HL-60 (cell line): Measurements from ENCODE around the gene OR8G5.

ENCODE experiments used
- DNase-seq, 2 experiments: peaks; one replicate each; pipeline ENCODE4 v3.0.0-alpha.2; 2010 to 2020; ENCODE audit warnings: low read depth in 1 of 2, low spot score in 1 of 2
- H3K27ac ChIP-seq: fragments of 250-450 bp; sonication (Bioruptor Pico); replicated peaks from 2 replicates; pipeline ENCODE4 v1.5.1; 2020; ENCODE audit warnings: mild to moderate bottlenecking, moderate library complexity
- H3K27me3 ChIP-seq: fragments of 250-450 bp; sonication (Bioruptor Pico); 2 replicates; pipeline ENCODE4 v1.5.1; 2021; ENCODE audit warnings: mild to moderate bottlenecking, moderate library complexity; ENCODE audit not compliant: insufficient read depth, poor library complexity, severe bottlenecking
- H3K4me3 ChIP-seq: replicated peaks from 2 replicates; pipeline ENCODE4 v1.5.1; 2011; ENCODE audit warnings: mild to moderate bottlenecking, control low read depth, low read length; ENCODE audit not compliant: insufficient read depth
- GABPA ChIP-seq: IDR thresholded peaks from 2 replicates; pipeline ENCODE4 v1.6.1; 2012; ENCODE audit warnings: low read depth
- POLR2AphosphoS5 ChIP-seq: IDR thresholded peaks from 2 replicates; pipeline ENCODE4 v1.6.1; 2012; ENCODE audit warnings: low read depth
- SPI1 ChIP-seq: IDR thresholded peaks from 2 replicates; pipeline ENCODE4 v1.6.1; 2012; ENCODE audit warnings: low read depth, mild to moderate bottlenecking, borderline replicate concordance
- TF ChIP-seq, protein P1 (sequence below): IDR thresholded peaks from 2 replicates; pipeline ENCODE4 v1.6.1; 2012; ENCODE audit warnings: low read depth; ENCODE audit not compliant: insufficient replicate concordance
- TF ChIP-seq, protein P2 (sequence below): IDR thresholded peaks from one replicate; pipeline ENCODE4 v1.5.1; 2011; ENCODE audit warnings: low read length, control low read depth, inconsistent platforms; ENCODE audit not compliant: insufficient read depth

The OR8G5 gene

DNA sequence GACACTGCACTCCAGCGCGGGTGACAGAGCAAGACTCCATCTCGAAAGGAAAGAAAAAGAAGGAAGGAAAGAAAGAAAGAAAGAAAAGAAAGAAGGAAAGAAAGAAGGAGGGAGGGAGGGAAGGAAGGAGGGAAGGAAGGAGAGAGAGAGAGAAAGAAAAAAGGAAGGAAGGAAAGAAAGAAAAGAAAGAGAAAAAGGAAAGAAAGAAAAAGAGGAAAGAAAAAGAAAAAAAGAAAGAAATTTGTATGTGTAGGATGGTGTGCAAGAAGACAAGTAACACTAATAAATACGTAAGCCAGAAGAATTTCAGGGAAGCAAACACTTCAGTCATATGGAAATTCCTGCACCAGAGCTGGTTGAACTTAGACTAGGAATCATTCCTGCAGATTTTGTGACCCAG is 57.0 kb downstream of the OR8G5 start:
- TF ChIP-seq GABPA (no peak), SPI1 (no peak), POLR2AphosphoS5 (no peak)
- TF ChIP-seq, protein P1, sequence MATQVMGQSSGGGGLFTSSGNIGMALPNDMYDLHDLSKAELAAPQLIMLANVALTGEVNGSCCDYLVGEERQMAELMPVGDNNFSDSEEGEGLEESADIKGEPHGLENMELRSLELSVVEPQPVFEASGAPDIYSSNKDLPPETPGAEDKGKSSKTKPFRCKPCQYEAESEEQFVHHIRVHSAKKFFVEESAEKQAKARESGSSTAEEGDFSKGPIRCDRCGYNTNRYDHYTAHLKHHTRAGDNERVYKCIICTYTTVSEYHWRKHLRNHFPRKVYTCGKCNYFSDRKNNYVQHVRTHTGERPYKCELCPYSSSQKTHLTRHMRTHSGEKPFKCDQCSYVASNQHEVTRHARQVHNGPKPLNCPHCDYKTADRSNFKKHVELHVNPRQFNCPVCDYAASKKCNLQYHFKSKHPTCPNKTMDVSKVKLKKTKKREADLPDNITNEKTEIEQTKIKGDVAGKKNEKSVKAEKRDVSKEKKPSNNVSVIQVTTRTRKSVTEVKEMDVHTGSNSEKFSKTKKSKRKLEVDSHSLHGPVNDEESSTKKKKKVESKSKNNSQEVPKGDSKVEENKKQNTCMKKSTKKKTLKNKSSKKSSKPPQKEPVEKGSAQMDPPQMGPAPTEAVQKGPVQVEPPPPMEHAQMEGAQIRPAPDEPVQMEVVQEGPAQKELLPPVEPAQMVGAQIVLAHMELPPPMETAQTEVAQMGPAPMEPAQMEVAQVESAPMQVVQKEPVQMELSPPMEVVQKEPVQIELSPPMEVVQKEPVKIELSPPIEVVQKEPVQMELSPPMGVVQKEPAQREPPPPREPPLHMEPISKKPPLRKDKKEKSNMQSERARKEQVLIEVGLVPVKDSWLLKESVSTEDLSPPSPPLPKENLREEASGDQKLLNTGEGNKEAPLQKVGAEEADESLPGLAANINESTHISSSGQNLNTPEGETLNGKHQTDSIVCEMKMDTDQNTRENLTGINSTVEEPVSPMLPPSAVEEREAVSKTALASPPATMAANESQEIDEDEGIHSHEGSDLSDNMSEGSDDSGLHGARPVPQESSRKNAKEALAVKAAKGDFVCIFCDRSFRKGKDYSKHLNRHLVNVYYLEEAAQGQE = no peak
- TF ChIP-seq, protein P2, sequence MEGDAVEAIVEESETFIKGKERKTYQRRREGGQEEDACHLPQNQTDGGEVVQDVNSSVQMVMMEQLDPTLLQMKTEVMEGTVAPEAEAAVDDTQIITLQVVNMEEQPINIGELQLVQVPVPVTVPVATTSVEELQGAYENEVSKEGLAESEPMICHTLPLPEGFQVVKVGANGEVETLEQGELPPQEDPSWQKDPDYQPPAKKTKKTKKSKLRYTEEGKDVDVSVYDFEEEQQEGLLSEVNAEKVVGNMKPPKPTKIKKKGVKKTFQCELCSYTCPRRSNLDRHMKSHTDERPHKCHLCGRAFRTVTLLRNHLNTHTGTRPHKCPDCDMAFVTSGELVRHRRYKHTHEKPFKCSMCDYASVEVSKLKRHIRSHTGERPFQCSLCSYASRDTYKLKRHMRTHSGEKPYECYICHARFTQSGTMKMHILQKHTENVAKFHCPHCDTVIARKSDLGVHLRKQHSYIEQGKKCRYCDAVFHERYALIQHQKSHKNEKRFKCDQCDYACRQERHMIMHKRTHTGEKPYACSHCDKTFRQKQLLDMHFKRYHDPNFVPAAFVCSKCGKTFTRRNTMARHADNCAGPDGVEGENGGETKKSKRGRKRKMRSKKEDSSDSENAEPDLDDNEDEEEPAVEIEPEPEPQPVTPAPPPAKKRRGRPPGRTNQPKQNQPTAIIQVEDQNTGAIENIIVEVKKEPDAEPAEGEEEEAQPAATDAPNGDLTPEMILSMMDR = no peak
- H3K4me3 ChIP-seq = no peak overlapping the region
- no peak overlapping the region for H3K27ac ChIP-seq
- H3K27me3 ChIP-seq = peaks cover 6% of the 10 kb centered on the region
- no peak for DNase-seq

DNA sequence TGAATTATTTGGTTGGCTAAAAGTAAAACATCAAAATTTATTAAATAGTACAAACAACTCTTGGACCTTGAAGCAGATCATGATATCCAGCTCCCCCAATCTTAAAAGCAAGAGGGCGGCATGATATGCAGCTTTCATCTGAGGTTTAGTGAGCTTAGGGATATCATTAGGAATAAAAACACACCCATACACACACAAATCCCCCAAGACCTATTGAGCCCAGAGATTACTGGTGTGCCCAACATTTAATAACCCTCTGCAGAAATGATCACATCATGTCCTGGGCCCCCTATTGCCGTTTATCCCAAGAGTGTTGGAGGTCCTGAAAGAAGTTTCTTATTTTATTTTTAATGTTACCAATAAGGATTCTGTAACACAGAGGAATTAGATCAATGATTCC is 57.7 kb downstream of the OR8G5 start, which contains the start of gene OR8D1:
TSS of gene OR8D1 (minus strand) at position 101 of the 400 bp plus-strand sequence. CDS start 3,183 bp downstream, outside the sequence.
- Histone ChIP-seq H3K27ac (no peak within 1 kb of the TSS), H3K4me3 (no peak within 1 kb of the TSS), H3K27me3 (peaks cover 6% of the 10 kb centered on the region)
- TF ChIP-seq, protein P1 = no peak
- TF ChIP-seq POLR2AphosphoS5 (no peak), SPI1 (no peak), GABPA (no peak)
- TF ChIP-seq, protein P2 = no peak
- no peak for DNase-seq

DNA sequence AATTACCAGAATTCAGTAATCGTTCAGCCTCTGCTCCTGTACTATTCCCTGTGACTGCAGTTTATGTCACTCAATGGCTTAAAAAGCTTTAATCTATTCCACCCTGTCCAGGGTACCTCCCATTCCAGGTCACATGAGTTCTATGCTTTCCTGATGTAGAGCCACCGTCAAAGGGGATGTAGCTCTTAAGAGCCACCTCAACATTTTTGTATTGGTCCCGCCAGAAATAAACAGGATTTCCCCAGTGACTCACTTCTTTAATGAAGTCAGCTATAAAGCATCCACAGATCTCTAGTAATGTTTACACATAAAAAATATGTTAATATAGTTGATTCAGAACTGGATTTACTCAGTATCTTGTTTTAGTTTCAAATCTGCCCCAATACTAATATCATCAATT is 58.9 kb downstream of the OR8G5 start:
- H3K27me3 ChIP-seq = peaks cover 6% of the 10 kb centered on the region
- H3K4me3 ChIP-seq = no peak overlapping the region
- no peak overlapping the region for H3K27ac ChIP-seq
- no peak for DNase-seq
- TF ChIP-seq GABPA = no peak
- TF ChIP-seq, protein P2 = no peak
- TF ChIP-seq POLR2AphosphoS5 = no peak
- TF ChIP-seq, protein P1 = no peak
- TF ChIP-seq SPI1 = no peak
